Stomach smooth muscle (tissue), 2 donors: Measurements from ENCODE around the gene NR6A1.

Source experiments
- H3K27ac ChIP-seq: one replicate; pipeline ENCODE4 v1.7.0; 2013; ENCODE audit warnings: mild to moderate bottlenecking, low read length, inconsistent platforms
- H3K27me3 ChIP-seq, 2 donors: one replicate each; pipeline ENCODE4 v1.7.0; 2013; ENCODE audit warnings: low read length in 2 of 2; ENCODE audit not compliant: insufficient read depth in 2 of 2, control insufficient read depth in 1 of 2
- H3K36me3 ChIP-seq, 2 donors: one replicate each; pipeline ENCODE4 v1.7.0; 2013; ENCODE audit warnings: low read length in 2 of 2; ENCODE audit not compliant: control insufficient read depth in 2 of 2, insufficient read depth in 2 of 2
- H3K4me1 ChIP-seq: one replicate; pipeline ENCODE4 v1.7.0; 2013; ENCODE audit warnings: low read length; ENCODE audit not compliant: control insufficient read depth, insufficient read depth
- H3K4me3 ChIP-seq, 2 donors: one replicate each; pipeline ENCODE4 v1.7.0; 2013; ENCODE audit warnings: low read length in 2 of 2
- H3K9ac ChIP-seq, 2 donors: one replicate each; pipeline ENCODE4 v1.7.0; 2013; ENCODE audit warnings: low read length in 2 of 2, mild to moderate bottlenecking in 1 of 2
- H3K9me3 ChIP-seq, 2 donors: one replicate each; pipeline ENCODE4 v1.7.0; 2013; ENCODE audit warnings: low read length in 2 of 2; ENCODE audit not compliant: control insufficient read depth in 2 of 2
- donor health status: healthy.
- donor health status: Pancreatic carcinoma.

Gene NR6A1

DNA sequence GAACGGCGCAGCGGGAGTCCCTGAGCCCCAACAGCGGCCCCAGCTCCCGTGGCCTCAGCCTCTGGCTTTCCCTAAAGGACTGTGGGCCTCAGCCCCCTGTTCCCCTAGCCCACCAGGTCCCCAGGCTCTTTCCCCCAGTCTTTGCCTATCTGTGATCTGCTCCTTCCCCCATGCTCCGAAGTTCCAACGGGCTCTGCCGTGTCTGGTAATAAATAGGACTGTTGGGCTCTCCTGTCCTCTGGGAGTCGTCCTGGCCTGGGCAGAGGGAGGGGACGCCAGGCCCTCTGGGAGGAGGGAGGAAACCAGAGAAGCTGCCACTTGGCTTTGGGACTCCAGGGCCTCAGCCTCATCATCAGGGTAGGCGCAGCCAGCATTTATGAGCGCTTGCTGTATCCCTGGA, 292.8 kb downstream of the NR6A1 start:
- Histone ChIP-seq H3K4me1 (no peaks in the 10 kb centered on the region), H3K9me3 (peaks cover 0 to 4% of the 10 kb centered on the region in 2 donors), H3K4me3 (no peak overlapping the region), H3K36me3 (no peaks in the 10 kb centered on the region), H3K9ac (no peak overlapping the region), H3K27ac (no peak overlapping the region), H3K27me3 (peaks cover 55 to 59% of the 10 kb centered on the region in 2 donors)

GRCh38 chr9:124477648-124478285, 293.3 kb downstream of the NR6A1 start:
- H3K9me3 ChIP-seq = no peaks in the 10 kb centered on the region
- no peaks in the 10 kb centered on the region for H3K36me3 ChIP-seq
- no peak overlapping the region for H3K4me3 ChIP-seq
- H3K9ac ChIP-seq = no peak overlapping the region
- H3K27me3 ChIP-seq = peaks cover 50 to 54% of the 10 kb centered on the region in 2 donors
- no peak overlapping the region for H3K27ac ChIP-seq
- no peaks in the 10 kb centered on the region for H3K4me1 ChIP-seq

DNA sequence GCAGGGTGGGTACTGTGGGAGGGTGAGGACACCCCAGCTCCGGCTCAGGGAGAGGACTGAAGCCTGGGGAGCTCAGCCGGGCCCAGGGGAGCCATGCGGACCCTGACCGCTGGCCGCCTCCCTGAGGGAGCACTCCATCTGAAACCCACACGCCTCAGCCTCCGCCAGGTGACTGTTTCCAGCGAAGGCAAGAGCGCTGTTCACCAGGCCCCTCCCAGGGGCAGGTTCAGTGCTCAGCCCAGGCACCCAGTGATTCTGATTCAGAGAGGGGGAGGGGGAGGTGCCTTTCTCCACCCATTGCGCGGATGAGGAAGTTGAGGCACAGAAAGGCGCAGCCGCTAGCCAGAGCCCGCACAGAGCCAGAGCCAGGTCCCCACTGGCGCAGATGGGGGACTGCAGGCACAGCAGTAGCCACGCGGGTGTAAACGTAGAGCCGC, 293.9 kb downstream of the NR6A1 start:
- H3K4me1 ChIP-seq = no peaks in the 10 kb centered on the region
- H3K9me3 ChIP-seq = no peaks in the 10 kb centered on the region
- H3K9ac ChIP-seq = no peak overlapping the region
- no peak overlapping the region for H3K4me3 ChIP-seq
- no peak overlapping the region for H3K27ac ChIP-seq
- H3K27me3 ChIP-seq = peaks cover 49 to 54% of the 10 kb centered on the region in 2 donors
- H3K36me3 ChIP-seq = no peaks in the 10 kb centered on the region

GRCh38 chr9:124475868-124476690, 295.0 kb downstream of the NR6A1 start:
- peaks cover 49 to 54% of the 10 kb centered on the region in 2 donors for H3K27me3 ChIP-seq
- no peaks in the 10 kb centered on the region for H3K9me3 ChIP-seq
- no peak overlapping the region for H3K27ac ChIP-seq
- no peaks in the 10 kb centered on the region for H3K4me1 ChIP-seq
- H3K36me3 ChIP-seq = no peaks in the 10 kb centered on the region
- H3K9ac ChIP-seq = no peak overlapping the region
- H3K4me3 ChIP-seq = no peak overlapping the region

DNA sequence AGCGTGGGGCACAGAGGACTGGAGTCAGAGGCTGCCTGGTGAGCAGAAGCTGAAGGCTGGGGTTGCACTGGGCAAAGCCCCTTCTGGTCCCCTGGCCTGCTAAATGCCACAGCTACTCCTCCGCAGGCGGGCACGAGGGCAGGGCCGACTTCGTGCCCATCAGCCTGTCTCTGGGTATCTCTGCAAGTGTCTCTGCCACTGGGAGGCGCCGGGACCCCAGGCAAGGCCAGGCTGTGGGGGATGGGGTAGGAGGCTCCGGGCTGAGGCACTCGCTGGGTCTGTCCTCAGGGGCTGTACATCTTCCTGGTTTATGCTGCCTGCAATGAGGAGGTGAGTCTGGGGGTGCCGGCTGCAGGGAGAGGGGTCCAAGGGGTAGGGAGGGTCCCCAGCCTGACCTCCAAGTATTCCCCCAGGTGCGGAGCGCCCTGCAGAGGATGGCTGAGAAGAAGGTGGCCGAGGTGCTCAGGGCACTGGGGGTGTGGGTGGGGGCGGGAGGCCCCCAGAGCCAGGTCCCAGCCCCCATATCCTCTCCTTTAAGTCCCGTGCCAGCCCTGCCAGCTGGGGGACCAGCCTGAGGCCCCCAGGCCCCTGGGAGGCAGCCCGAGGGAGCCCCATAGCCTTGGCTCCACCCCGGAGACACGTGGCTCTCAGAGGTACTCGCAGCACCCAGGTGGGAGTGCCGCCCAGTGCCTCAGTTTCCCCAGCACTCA, 295.8 kb downstream of the NR6A1 start:
- Histone ChIP-seq H3K27me3 (peaks cover 45 to 49% of the 10 kb centered on the region in 2 donors), H3K36me3 (no peaks in the 10 kb centered on the region), H3K4me3 (no peak overlapping the region), H3K9ac (no peak overlapping the region), H3K9me3 (no peaks in the 10 kb centered on the region), H3K4me1 (no peaks in the 10 kb centered on the region), H3K27ac (no peak overlapping the region)

DNA sequence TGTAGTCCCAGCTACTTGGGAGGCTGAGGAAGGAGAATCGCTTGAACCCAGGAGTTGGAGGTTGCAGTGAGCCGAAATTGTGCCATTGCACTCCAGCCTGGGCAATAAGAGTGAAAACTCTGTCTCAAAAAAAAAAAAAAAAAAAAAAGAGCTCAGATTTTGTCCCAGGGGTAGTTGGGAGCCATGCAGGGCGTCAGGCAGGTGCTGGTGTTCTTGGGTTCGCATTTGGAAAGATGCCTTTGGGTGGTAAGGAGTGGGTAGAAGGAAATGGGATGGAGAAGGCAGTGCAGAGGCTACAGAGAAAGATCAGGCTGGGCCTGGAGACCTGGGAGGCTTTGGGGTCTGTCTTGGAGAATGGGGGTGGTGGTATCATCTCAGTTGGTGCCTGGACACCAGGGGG, 297.0 kb downstream of the NR6A1 start:
- Histone ChIP-seq H3K9ac (no peak overlapping the region), H3K9me3 (no peaks in the 10 kb centered on the region), H3K27me3 (peaks cover 35 to 39% of the 10 kb centered on the region in 2 donors), H3K36me3 (no peaks in the 10 kb centered on the region), H3K4me3 (no peak overlapping the region), H3K4me1 (no peaks in the 10 kb centered on the region), H3K27ac (no peak overlapping the region)

DNA sequence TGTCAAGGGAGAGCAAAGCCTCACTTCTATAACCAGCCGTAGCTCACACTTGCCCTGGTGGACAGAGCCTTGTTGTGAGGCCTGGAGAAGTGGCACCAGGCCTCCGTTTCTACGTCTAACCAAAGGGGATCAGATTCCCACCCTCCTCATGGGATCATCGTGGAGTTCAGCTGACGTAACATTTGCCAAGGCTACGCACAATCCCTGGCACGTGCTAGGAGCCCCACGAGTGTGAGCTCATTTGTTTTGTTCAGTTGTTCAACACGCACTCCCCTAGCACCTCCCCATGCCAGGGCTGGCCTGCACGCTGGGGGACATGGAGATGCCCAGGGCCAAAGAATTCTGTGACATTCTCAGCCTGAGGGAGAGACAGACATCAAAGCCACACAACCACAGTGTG, 297.8 kb downstream of the NR6A1 start:
- no peaks in the 10 kb centered on the region for H3K36me3 ChIP-seq
- peaks cover 26 to 31% of the 10 kb centered on the region in 2 donors for H3K27me3 ChIP-seq
- H3K9me3 ChIP-seq = no peaks in the 10 kb centered on the region
- no peaks in the 10 kb centered on the region for H3K4me1 ChIP-seq
- H3K9ac ChIP-seq = no peak overlapping the region
- no peak overlapping the region for H3K4me3 ChIP-seq
- H3K27ac ChIP-seq = no peak overlapping the region

- Histone ChIP-seq H3K4me3 (no peak overlapping the region), H3K9ac (no peak overlapping the region), H3K36me3 (no peaks in the 10 kb centered on the region), H3K9me3 (no peaks in the 10 kb centered on the region), H3K27me3 (peaks cover 23 to 25% of the 10 kb centered on the region in 2 donors), H3K4me1 (no peaks in the 10 kb centered on the region), H3K27ac (no peak overlapping the region)
These were observed 298.3 kb downstream of the NR6A1 start for GRCh38 chr9:124472770-124473169.

DNA sequence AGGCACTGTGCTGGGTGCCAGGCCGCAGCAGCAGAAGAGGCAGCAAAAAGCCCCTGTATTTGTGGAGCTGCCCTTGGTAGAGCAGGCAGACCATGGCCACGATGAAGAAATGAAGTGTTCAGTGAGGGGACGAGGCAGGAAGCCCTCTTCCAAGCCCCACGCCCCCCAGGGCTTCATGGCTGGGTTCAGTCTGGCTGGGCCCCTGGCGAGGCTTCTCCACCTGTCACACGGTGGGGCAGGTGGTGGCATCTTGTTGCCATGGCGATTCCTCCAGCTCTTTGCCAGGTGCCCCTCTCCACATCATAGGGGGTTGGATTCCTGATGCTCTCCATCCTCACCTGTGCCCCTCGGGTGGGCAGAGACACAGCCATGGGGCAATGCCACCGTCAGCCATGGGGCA, 299.4 kb downstream of the NR6A1 start:
- H3K9ac ChIP-seq = no peak overlapping the region
- peaks cover 16 to 17% of the 10 kb centered on the region in 2 donors for H3K27me3 ChIP-seq
- H3K9me3 ChIP-seq = no peaks in the 10 kb centered on the region
- H3K36me3 ChIP-seq = no peaks in the 10 kb centered on the region
- H3K4me1 ChIP-seq = no peaks in the 10 kb centered on the region
- H3K27ac ChIP-seq = no peak overlapping the region
- H3K4me3 ChIP-seq = no peak overlapping the region

GRCh38 chr9:124470726-124471125, 300.4 kb downstream of the NR6A1 start:
- Histone ChIP-seq H3K9ac (no peak overlapping the region), H3K9me3 (no peaks in the 10 kb centered on the region), H3K27ac (no peak overlapping the region), H3K36me3 (no peaks in the 10 kb centered on the region), H3K4me3 (no peak overlapping the region), H3K4me1 (no peaks in the 10 kb centered on the region), H3K27me3 (peaks cover 6 to 8% of the 10 kb centered on the region in 2 donors)
